Measurements from ENCODE around the gene SERPINB5.

SERPINB5 gene

DNA sequence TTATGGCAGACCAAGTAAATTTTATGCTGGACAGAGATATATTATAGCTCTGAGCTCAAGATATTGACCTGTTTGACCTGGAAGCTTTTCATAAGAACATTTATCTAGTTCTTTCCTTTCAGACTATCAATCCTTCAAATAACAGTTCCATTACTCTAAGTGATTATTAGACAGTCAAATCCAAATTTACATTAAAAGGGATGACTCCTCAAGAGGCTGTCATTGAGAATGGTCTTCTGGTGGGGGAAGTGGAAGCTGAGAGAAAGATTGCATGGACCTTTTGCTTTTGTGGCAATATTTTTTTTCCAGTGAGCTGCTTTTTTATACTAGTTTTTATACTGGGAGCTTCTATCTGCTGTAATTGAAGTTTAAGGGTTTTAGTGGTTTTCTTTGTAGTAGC lies 50.5 kb downstream of the SERPINB5 start:
- no peak for TF ChIP-seq GATA2 (IDR thresholded peaks at IDR 0.05; ENCODE audit: low read depth, low read length)
- no peak for TF ChIP-seq GATA3 (IDR thresholded peaks at IDR 0.05; ENCODE audit: low read depth, low read length)

- no peak for TF ChIP-seq GATA2 (IDR thresholded peaks at IDR 0.05; ENCODE audit: low read depth, low read length)
- TF ChIP-seq GATA3 (IDR thresholded peaks at IDR 0.05; ENCODE audit: low read depth, low read length), result no peak
These were observed 52.2 kb downstream of the SERPINB5 start for GRCh38 chr18:63528863-63529492.

DNA sequence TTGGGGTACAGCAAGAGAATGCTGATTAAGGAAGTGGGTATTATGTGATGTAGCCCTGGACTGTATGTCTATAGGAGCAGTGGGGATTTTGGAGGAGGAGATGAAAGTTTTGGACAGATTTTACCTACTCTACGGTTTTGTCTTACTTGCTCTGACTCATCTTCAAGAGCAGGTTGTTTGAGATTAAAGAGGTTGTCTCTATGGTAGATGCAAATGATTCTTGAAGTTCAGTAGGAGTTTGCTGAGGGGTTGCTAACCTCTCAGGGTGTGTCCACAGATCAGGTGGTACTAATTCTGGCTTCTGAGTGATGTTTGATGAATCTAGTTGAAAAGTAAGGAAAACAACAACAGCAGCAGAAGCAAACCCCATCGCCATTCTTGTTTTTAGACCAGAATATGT lies 55.7 kb downstream of the SERPINB5 start:
- TF ChIP-seq GATA2 (IDR thresholded peaks at IDR 0.05; ENCODE audit: low read depth, low read length) (no peak), GATA3 (IDR thresholded peaks at IDR 0.05; ENCODE audit: low read depth, low read length) (no peak)

- no peak for TF ChIP-seq GATA2 (IDR thresholded peaks at IDR 0.05; ENCODE audit: low read depth, low read length)
- no peak for TF ChIP-seq GATA3 (IDR thresholded peaks at IDR 0.05; ENCODE audit: low read depth, low read length)
These were observed 57.9 kb downstream of the SERPINB5 start for GRCh38 chr18:63534615-63535014.

DNA sequence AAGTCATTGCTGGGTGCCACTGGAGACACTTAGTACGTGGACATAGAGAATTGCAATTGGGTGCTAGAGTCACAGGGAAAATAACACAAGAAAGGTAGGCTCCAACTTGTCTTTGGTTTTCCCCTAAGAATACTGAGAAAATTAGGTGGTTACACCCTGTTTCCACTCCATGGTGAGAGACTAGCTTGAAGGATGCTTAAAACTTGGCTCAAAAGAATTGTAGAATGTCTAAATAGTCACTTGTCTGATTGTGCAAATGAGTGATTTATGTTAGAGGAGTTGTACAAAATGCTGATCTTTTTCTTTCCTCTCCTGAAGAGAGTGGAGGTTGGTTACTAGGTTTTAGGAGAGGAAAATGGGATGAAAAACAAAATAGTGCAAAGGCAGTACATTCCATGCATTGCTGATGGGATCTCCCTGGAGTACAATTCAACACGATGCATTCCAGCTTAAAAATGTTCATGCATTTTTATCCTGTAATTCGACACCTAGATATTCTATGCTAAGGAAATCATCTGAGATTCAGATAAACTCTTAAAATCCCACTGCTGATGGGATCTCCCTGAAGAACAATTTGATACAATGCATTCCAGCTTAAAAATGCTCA lies 63.2 kb downstream of the SERPINB5 start:
- TF ChIP-seq GATA3 (IDR thresholded peaks at IDR 0.05; ENCODE audit: low read depth, low read length), result no peak
- no peak for TF ChIP-seq GATA2 (IDR thresholded peaks at IDR 0.05; ENCODE audit: low read depth, low read length)

GRCh38 chr18:63542069-63542468 lies 65.3 kb downstream of the SERPINB5 start, which contains the start of gene SERPINB12:
Gene SERPINB12, plus strand, starts transcription at chr18:63542369. Its CDS starts 13,791 bp downstream, at chr18:63556160.
- TF ChIP-seq GATA3 (IDR thresholded peaks at IDR 0.05; ENCODE audit: low read depth, low read length), result no peak
- TF ChIP-seq GATA2 (IDR thresholded peaks at IDR 0.05; ENCODE audit: low read depth, low read length), result no peak

DNA sequence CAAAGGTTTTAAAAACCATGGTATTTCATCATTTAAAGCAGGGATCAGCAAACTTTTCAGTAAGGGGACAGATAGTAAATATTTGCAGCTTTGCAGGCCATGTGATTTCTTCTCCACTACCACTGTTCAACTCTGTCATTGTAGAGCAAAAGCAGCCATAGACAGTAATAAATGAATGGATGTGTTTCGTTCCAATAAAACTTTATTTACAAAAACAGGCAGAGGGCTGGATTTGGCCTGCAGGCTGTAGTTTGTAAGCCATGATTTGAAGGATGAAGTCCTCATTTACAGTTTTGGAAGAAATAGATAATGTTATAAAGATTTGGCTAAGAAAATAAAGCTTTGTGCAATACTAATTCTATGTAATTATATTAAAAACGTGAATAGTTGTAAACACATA lies 67.3 kb downstream of the SERPINB5 start:
- no peak for TF ChIP-seq GATA3 (IDR thresholded peaks at IDR 0.05; ENCODE audit: low read depth, low read length)
- TF ChIP-seq GATA2 (IDR thresholded peaks at IDR 0.05; ENCODE audit: low read depth, low read length), result no peak

DNA sequence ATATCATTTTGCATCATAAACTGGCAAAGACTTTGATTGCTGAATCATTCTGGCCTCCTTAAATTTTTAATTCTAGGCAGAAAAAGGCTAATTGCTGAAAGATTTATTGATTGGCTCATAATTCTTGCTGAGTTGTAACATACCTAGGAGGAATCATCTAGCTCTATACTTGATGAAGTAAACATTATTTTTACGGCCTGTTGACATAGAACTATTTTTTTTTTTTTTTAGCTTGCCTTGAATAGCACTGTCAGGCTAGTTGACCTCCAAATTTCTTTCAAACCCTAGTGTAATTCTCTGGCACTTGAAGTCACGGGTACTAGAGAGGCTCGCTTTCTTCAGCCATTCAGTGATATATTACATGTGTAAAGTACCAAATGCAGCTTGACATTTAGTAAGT lies 68.2 kb downstream of the SERPINB5 start:
- TF ChIP-seq GATA3 (IDR thresholded peaks at IDR 0.05; ENCODE audit: low read depth, low read length), result no peak
- TF ChIP-seq GATA2 (IDR thresholded peaks at IDR 0.05; ENCODE audit: low read depth, low read length), result no peak

- TF ChIP-seq GATA3 (IDR thresholded peaks at IDR 0.05; ENCODE audit: low read depth, low read length) (no peak), GATA2 (IDR thresholded peaks at IDR 0.05; ENCODE audit: low read depth, low read length) (no peak)
These were observed 73.3 kb downstream of the SERPINB5 start for GRCh38 chr18:63550068-63550467.

DNA sequence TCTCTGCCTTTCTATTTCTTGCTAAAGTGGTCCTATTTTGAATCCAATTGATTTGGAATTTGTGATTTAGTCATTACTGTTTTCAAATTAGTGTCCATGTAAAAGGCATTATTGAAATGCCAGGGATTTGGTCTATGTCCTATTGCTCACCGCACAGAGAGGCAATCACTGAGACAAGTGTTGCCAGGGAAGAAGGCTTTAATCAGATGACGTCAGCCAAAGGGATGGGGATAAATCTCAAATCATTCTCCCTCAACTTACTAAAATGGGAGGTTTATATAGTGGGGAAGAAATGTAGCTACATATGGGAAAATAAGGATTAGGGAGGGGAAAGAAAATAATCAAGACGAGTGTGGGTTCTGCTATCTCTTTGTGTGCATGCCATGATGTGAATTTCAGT lies 75.0 kb downstream of the SERPINB5 start:
- no peak for TF ChIP-seq GATA2 (IDR thresholded peaks at IDR 0.05; ENCODE audit: low read depth, low read length)
- TF ChIP-seq GATA3 (IDR thresholded peaks at IDR 0.05; ENCODE audit: low read depth, low read length), result no peak

- TF ChIP-seq GATA3 (IDR thresholded peaks at IDR 0.05; ENCODE audit: low read depth, low read length) (no peak), GATA2 (IDR thresholded peaks at IDR 0.05; ENCODE audit: low read depth, low read length) (no peak)
These were observed 75.8 kb downstream of the SERPINB5 start for GRCh38 chr18:63552581-63552980.

DNA sequence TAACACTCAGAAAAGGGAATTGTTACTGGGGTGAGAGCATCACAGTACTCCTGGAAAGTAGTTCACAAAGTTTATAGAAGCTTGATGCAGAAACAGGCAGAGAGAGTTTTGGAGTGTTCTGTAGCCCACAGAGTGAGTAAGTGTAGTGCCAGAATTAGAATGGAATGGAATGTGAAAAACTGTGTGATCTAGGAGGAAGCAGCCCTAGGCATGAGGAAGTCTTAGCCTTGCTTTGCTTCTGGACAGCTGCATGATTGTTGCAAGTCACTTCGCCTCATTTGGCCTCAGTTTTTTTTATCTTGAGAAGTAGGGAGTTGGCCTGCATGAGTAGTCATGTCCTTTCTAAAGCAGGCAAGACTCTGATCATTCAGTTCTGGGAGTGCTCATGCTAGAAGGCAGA lies 76.3 kb downstream of the SERPINB5 start:
- TF ChIP-seq GATA3 (IDR thresholded peaks at IDR 0.05; ENCODE audit: low read depth, low read length) (no peak), GATA2 (IDR thresholded peaks at IDR 0.05; ENCODE audit: low read depth, low read length) (no peak)

Data from SH-SY5Y (cell line).